ENCODE data around the gene AKR1C8. TPM values are rescaled to one million over a fixed set of nuclear protein-coding genes. Genes with fewer than 3 reads are reported as not detected.

The AKR1C8 gene
- total RNA-seq, 2 donors from 2014 or later = not detected

DNA sequence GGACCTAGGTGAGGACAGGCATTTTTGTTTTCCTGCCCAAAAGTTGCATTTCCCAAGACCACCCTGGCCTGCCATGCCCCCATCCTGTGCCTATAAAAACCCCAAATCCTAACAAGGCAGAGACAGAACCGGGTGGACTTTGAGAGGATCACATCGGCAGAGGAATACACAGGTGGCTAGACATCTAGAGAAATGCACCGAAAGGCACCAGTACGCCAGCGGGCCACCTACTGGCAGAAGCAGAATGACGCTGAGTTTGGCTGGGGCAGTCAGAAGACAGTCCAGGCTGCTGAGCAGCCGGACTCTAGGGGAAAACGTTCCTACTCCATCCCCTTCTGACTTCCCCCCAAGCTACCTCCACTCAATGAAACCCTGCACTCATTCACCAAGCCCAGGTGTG is 14.4 kb upstream of the AKR1C8 start:
- no peaks in the 10 kb centered on the region for H3K27me3 ChIP-seq (replicated peaks; ENCODE audit: insufficient read depth)
- ATAC-seq (ENCODE audit: insufficient number of reproducible peaks, low FRiP score, low read depth) = no peak
- H3K4me3 ChIP-seq = no peak overlapping the region
- no peaks in the 10 kb centered on the region for H3K4me1 ChIP-seq (ENCODE audit: control insufficient read depth in 1 of 2, low read depth in 2 of 2)
- TF ChIP-seq CTCF (IDR thresholded peaks at IDR 0.05) = no peak
- no peak for DNase-seq (ENCODE audit: low spot score)
- peaks cover 3% of the 10 kb centered on the region for H3K9me3 ChIP-seq
- no peaks in the 10 kb centered on the region for H3K36me3 ChIP-seq
- H3K27ac ChIP-seq = no peak overlapping the region

- Histone ChIP-seq H3K27me3 (replicated peaks; ENCODE audit: insufficient read depth) (no peaks in the 10 kb centered on the region), H3K4me3 (no peak overlapping the region), H3K4me1 (ENCODE audit: control insufficient read depth in 1 of 2, low read depth in 2 of 2) (no peaks in the 10 kb centered on the region), H3K9me3 (peaks cover 1% of the 10 kb centered on the region), H3K36me3 (no peaks in the 10 kb centered on the region), H3K27ac (no peak overlapping the region)
- TF ChIP-seq CTCF (IDR thresholded peaks at IDR 0.05) = no peak
- ATAC-seq (ENCODE audit: insufficient number of reproducible peaks, low FRiP score, low read depth) = no peak
- DNase-seq (ENCODE audit: low spot score) = no peak
These were observed 13.4 kb upstream of the AKR1C8 start for GRCh38 chr10:5198386-5198785.

DNA sequence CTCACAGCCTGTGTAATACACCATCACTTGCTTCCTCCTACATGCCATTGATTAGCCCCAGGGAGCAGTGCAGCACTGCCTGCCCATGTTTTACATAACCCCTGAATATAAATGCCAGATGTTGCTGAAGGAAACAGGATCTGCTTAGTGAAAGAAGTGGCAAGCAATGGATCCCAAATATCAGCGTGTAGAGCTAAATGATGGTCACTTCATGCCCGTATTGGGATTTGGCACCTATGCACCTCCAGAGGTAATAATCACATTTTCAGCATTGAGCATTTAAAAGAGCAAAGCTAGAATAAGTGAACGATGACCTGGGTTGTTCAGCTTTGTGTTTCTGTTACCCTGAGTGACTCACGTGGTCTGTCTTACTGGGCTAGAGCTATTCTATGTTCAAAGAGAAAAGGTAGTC is 11.8 kb upstream of the AKR1C8 start, which contains the start of gene AKR1C4:
Gene AKR1C4, plus strand, starts transcription at position 136 of the 412 bp plus-strand sequence. Its CDS starts 31 bp downstream, at position 167.
- Histone ChIP-seq H3K36me3 (no peaks in the 10 kb centered on the region), H3K4me1 (ENCODE audit: control insufficient read depth in 1 of 2, low read depth in 2 of 2) (no peaks in the 10 kb centered on the region), H3K9me3 (no peaks in the 10 kb centered on the region), H3K4me3 (no peak within 1 kb of the TSS), H3K27ac (no peak within 1 kb of the TSS), H3K27me3 (replicated peaks; ENCODE audit: insufficient read depth) (no peaks in the 10 kb centered on the region)
- no peak for DNase-seq (ENCODE audit: low spot score)
- TF ChIP-seq CTCF (IDR thresholded peaks at IDR 0.05) = no peak
- no peak for ATAC-seq (ENCODE audit: insufficient number of reproducible peaks, low FRiP score, low read depth)

GRCh38 chr10:5195727-5196374 is 10.9 kb upstream of the AKR1C8 start:
- H3K36me3 ChIP-seq = no peaks in the 10 kb centered on the region
- H3K9me3 ChIP-seq = no peaks in the 10 kb centered on the region
- no peak overlapping the region for H3K27ac ChIP-seq
- DNase-seq (ENCODE audit: low spot score) (no peak), ATAC-seq (ENCODE audit: insufficient number of reproducible peaks, low FRiP score, low read depth) (no peak)
- TF ChIP-seq CTCF (IDR thresholded peaks at IDR 0.05) = no peak
- no peaks in the 10 kb centered on the region for H3K4me1 ChIP-seq (ENCODE audit: control insufficient read depth in 1 of 2, low read depth in 2 of 2)
- H3K4me3 ChIP-seq = no peak overlapping the region
- no peaks in the 10 kb centered on the region for H3K27me3 ChIP-seq (replicated peaks; ENCODE audit: insufficient read depth)

- Histone ChIP-seq H3K27ac (no peak overlapping the region), H3K27me3 (replicated peaks; ENCODE audit: insufficient read depth) (no peaks in the 10 kb centered on the region), H3K36me3 (no peaks in the 10 kb centered on the region), H3K9me3 (no peaks in the 10 kb centered on the region), H3K4me3 (no peak overlapping the region), H3K4me1 (ENCODE audit: control insufficient read depth in 1 of 2, low read depth in 2 of 2) (no peaks in the 10 kb centered on the region)
- no peak for DNase-seq (ENCODE audit: low spot score)
- ATAC-seq (ENCODE audit: insufficient number of reproducible peaks, low FRiP score, low read depth) = no peak
- TF ChIP-seq CTCF (IDR thresholded peaks at IDR 0.05) = no peak
These were observed 9.5 kb upstream of the AKR1C8 start for GRCh38 chr10:5194431-5194830.
